GM18951 (cell line): Measurements from ENCODE around the gene GBE1.

ENCODE experiments used
- POLR2A ChIP-seq: IDR thresholded peaks from 4 replicates; pipeline ENCODE4 v1.6.1; 2011; ENCODE audit warnings: mild to moderate bottlenecking; ENCODE audit not compliant: insufficient read length, insufficient read depth; ENCODE audit errors: extremely low read depth
- in situ Hi-C: fragments of 300-500 bp; cut with MboI; formaldehyde crosslinking; loops from one replicate; pipeline ENCODE4 v1.12.0; 2022; ENCODE audit warnings: low sequenced_read_pairs, mixed read lengths, inconsistent platforms; ENCODE audit not compliant: unreplicated experiment

Gene GBE1

DNA sequence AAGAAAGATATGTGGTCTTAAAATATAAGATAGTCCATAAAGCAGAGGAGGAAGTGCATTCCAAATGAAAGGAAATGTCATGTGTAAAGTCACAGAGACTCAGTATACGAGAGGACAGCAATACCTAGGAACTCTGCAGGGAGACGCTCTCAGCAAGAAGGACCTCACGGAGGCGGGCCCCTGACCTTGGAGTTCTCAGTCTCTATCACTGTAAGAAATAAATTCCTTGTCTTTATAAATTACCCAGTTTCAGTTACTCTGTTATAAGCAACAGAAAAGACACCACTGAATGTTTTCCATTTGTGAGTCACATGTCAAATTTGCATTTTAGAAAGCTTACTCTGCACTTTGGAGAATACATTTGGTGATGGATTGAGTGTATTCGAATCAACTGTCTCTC is 140.6 kb downstream of the GBE1 start:
- no peak for TF ChIP-seq POLR2A
- in situ Hi-C loops: no loop called here

DNA sequence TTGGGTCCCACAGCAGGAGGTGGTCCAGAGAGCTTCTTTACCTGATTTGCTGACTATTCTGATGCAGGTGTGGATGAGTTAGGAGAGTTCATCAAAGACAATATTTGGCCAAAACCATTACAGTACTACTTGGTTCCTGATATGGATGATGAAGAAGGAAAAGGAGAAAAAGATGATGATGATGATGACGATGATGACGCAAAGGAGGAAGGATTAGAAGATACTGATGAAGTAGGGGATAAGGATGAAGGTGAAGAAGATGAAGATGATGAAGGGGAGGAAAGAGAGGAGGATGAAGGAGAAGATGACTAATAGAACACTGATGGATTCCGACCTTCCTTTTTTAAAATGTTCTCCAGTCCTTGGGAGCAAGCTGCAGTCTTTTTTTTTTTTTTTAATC is 148.7 kb downstream of the GBE1 start:
- no peak for TF ChIP-seq POLR2A
- in situ Hi-C loops: no loop called here

DNA sequence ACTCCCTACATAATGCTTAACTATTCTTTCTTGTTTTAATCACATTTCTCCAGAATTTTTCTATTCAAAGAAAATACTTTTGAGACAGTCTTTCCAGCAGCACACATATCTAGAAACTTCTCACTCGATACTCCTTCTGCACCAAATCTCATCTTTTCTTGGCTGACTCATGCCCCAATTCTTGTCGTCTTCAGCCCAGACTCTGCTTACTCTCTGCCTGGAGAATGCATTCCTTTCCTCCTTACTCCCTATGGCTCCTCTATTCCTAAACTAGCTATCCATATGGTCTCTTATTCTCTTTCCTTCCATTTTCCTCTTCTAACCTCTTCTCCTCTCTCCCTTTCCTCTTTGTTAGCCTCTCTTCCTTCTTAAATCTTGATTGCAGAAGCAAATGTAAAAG is 158.7 kb downstream of the GBE1 start:
- in situ Hi-C loops: no loop called here
- no peak for TF ChIP-seq POLR2A

DNA sequence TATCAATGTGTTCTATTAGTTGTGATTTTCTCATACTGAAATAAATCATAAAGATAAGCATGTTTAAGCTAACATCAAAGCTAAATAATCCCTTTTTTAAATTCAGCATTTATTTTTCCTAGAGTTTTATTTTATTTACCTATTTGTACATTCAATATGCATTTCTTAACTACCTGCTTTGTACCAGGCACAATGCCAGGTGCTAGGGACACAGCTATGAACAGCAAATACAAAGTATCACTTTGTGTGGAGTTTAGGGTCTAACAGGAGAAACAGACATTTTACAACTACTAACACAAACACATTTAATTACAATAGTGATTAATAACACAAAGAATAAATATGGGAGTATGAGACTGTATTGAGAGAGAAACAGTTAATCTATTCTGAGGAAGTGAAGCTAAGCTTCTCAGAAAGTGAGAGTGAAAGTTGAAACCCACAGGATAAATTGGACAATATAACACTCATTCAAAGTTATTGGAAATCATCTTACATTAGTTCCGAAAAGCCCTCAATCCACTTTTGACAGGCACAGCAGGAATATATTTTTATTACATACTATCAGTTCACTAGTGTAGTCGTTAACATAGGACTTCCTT is 159.6 kb downstream of the GBE1 start:
- in situ Hi-C loops: no loop called here
- no peak for TF ChIP-seq POLR2A

DNA sequence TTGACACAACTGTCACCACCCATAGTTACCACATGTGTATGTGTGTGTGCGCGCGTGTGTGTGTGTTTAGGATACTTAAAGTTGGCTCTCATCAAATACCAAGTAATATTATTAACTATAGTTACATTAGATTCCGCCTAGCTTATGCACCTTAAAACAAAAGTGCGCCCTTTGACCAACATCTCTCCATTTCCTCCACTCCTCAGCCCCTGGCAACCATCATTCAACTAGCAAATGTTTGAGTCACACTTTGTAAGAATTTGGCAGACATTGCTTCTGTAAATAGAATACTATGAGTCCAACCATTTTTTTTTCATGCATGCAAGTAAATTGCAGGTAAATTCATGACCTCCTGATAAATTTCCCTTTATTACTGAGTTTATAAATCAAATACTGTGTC is 169.3 kb downstream of the GBE1 start:
- no peak for TF ChIP-seq POLR2A

DNA sequence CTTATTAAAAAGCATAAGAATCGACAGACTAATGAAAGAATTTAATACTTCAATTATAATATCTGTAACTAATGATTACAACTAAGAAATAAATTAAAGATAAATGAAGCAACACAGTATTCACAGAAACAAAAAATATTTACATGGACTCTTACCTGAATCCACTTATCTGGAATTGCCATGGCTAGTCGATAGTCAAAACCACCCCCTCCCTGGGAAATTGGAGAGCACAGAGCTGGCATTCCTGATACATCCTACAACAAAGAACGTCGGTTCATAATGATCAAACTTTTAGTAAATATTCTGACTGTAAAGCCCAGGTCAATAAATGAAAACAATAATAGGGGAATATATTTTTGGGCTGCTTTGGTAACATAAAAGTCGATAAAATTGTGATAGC is 175.5 kb downstream of the GBE1 start:
- no peak for TF ChIP-seq POLR2A
- in situ Hi-C loops: no loop called here

More for the DNA sequence above, 169.3 kb downstream of the GBE1 start:
- in situ Hi-C loops: no loop called here

DNA sequence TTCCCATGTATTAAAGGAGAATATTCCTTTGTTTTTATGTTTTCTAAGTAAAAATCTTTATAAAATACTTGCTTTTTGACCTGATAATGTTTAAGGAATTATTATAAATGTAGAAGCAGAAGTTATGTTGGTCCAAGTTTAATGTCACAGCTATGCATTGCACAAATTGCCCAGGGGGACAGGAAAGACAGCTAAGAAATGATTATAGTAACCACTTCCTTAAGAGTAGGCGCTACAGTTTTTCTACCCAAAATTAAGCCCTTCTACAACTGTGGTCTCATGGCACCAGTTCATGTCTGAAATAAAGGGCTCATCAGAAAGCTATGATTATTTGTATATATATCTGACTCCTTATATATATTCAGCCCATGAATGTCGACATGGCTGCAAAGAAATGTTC is 176.4 kb downstream of the GBE1 start:
- in situ Hi-C loops: no loop called here
- no peak for TF ChIP-seq POLR2A

DNA sequence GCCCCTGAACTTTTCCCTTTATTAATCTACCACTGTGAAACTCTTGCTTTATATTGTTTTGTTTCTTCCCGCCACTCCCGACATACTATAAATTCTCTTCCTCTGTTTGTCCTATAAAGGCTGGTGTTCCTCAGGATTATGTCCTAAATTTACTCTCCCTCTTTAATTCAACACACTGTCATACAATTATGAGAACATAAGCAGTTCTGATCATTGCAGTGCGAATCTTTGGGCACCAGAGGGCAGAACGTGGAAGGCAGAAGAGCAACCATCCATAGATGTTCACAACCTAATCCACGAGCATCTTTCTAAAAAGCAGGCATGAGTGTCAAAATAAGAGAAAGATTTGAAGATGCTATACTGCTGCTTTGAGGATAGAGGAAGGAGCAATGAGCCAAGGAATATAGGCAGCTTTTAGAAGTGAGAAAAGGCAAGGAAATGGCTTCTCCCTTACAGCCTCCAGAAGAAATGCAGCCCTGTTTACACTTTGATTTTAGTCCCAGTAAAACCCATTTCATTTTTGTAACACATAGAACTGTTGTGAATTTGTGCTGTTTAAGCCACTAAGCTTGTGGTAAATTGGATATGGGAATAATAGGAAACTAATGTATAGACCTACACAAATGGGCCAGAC is 179.4 kb downstream of the GBE1 start:
- no peak for TF ChIP-seq POLR2A

DNA sequence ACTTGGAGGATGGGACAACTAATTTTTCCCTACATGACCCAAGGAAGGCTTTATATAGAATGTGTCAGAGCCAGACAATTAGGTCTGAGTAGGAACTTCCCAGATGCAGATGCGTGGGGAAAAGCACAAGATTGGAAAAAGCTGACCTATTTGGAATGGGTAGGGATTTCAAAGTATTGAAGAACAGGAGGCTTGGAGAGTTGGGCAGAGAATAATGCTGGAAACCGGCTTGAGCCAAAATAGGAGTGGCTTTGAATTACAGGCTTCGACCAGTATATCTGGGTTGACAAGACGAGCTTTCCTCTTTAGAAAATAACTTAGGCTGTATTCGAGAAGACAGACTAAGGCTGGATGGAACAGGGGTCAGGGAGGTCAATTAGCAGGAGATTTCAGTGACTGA is 181.1 kb downstream of the GBE1 start:
- TF ChIP-seq POLR2A: no peak
- in situ Hi-C loops: no loop called here

More for the DNA sequence above, 179.4 kb downstream of the GBE1 start:
- in situ Hi-C loops: no loop called here

DNA sequence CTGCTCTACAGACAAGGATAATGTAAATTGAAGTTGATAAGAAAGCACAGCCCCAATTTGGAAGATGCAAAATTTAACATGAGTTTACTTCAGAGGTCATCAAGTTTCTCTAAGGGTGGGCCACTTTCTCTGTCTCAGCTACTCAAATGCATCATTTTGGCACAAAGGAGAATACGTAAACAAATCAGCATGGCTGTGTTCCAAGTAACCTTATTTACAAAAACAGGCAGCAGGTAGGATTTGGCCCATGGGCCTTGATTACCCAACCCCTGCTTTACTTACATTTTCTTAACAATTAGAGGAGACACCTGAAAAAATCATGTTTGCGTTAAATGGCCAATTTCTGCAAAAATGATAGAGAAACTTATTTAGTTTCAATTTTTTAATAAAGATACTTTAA is 181.7 kb downstream of the GBE1 start:
- in situ Hi-C loops: no loop called here
- TF ChIP-seq POLR2A: no peak

DNA sequence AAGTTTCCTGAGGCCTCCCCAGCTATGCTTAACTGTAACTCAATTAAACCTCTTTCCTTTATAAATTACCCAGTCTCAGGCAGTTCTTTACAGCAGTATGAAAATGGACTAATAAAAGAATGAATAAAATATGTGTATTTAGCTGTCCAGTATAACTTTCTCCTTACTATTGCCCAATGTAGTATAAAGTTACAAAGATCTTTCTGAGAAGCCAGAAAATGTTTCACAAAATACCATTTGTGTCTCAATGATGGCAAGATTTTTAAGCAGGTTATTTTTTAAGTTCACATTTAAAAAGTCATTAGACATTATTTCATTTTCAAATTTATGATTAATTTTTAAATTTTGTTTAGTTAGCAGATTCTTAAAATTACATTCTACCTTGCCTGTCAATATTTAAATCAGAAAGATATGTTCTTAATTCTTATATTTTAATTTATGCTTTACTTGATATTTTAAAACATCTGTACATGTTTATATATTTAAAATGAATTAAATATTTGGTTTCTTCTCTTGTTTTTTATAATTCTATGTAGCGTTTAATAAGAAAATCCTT is 189.2 kb downstream of the GBE1 start:
- in situ Hi-C loops: no loop called here
- TF ChIP-seq POLR2A: no peak

DNA sequence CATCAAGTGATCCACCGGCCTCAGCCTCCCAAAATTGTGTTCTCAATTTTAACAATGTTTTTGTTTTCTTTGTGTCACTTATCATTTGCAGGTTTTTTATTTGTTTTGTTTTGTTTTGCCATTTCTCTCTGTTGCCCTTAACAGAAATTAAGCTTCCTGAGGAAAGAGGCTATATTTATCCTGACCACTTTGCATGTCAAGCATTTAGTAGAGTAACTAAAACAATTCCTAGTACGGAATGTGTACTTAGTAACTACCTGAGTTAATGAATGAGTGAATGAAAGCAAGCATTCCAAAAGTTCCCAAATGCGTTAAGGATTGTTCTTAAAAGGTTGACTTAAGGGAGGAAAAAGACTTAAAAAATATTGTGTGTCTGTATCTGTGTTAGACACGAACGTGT is 193.1 kb downstream of the GBE1 start:
- TF ChIP-seq POLR2A: no peak
- in situ Hi-C loops: no loop called here

DNA sequence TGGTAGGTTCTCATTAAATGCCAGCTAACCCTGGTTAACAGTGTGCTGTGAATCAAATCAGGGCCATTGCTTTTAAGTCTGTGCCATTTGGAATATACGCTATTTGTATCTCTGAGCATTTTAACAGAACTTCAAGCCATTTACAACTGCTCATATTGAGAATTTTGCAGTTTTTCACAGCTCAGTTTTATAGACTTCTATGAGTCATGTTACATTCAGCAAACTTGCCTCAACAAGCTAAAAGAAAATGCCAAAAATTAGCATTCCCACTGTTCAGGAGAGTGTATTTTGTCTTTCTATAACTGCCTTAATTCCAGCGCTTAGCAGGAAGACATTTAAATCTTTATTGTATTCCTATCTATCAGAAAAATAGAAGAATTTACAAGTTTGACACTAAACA is 196.4 kb downstream of the GBE1 start:
- TF ChIP-seq POLR2A: no peak
- in situ Hi-C loops: no loop called here

DNA sequence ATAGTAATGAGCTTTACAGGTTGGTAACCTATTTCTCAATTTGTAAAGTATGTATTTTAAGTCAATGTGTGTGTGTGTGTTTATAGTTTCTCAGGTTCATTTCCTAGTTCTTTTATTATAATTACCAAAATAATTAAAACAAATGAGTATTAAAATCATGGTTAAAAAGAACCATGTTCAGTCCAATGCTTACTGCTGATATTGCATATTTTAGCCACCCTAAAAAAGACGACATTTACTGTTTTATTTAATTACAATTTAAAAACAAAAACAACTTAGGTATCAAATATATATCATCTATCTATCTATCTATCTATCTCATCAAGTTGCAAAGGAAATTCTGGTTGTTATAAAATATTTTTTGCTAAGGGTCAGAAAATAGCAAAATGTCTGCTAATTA is 203.3 kb downstream of the GBE1 start:
- no peak for TF ChIP-seq POLR2A
- in situ Hi-C loops: no loop called here
